Measurements from ENCODE around the gene PBOV1.

Gene PBOV1

GRCh38 chr6:138235205-138235604 is 16.9 kb upstream of the PBOV1 start:
- no peak for TF ChIP-seq CTCF (IDR thresholded peaks at IDR 0.05; ENCODE audit: control extremely low read depth, extremely low read depth, low read depth, missing control alignments)
- no peak for DNase-seq (ENCODE audit: extremely low spot score)
- POLR2A ChIA-PET = no interaction called here
- CTCF ChIA-PET = interaction anchor here (0.7 to 1.5 kb wide), 5 partner anchors 9 to 13 kb away, joined by 3 to 7 read pairs (median 3); no protein-coding TSS in a partner anchor

- DNase-seq (ENCODE audit: extremely low spot score) = no peak
- ChIA-PET POLR2A (no interaction called here), CTCF (interaction anchor here (0.7 to 1.6 kb wide), 3 partner anchors 9 to 16 kb away, joined by 3 read pairs; partner anchors contain the start of gene PBOV1)
- TF ChIP-seq CTCF (IDR thresholded peaks at IDR 0.05; ENCODE audit: control extremely low read depth, extremely low read depth, low read depth, missing control alignments) = no peak
Measured at GRCh38 chr6:138234363-138234762, 16.1 kb upstream of the PBOV1 start.

- POLR2A ChIA-PET = no interaction called here
- CTCF ChIA-PET = interaction anchor here (1.0 kb wide), 1 partner anchor 9 kb away, joined by 3 read pairs; no protein-coding TSS in a partner anchor
- DNase-seq (ENCODE audit: extremely low spot score) = no peak
- TF ChIP-seq CTCF (IDR thresholded peaks at IDR 0.05; ENCODE audit: control extremely low read depth, extremely low read depth, low read depth, missing control alignments) = no peak
Measured at GRCh38 chr6:138231381-138231886, 13.1 kb upstream of the PBOV1 start.

GRCh38 chr6:138230759-138231380 is 12.6 kb upstream of the PBOV1 start:
- ChIA-PET POLR2A (no interaction called here), CTCF (no interaction called here)
- no peak for DNase-seq (ENCODE audit: extremely low spot score)
- TF ChIP-seq CTCF (IDR thresholded peaks at IDR 0.05; ENCODE audit: control extremely low read depth, extremely low read depth, low read depth, missing control alignments) = no peak

GRCh38 chr6:138230221-138230620 is 11.9 kb upstream of the PBOV1 start:
- CTCF ChIA-PET = no interaction called here

GRCh38 chr6:138229663-138230179 is 11.4 kb upstream of the PBOV1 start:
- no peak for TF ChIP-seq CTCF (IDR thresholded peaks at IDR 0.05; ENCODE audit: control extremely low read depth, extremely low read depth, low read depth, missing control alignments)
- POLR2A ChIA-PET = no interaction called here
- CTCF ChIA-PET = no interaction called here
- no peak for DNase-seq (ENCODE audit: extremely low spot score)

More at GRCh38 chr6:138230221-138230620, 11.9 kb upstream of the PBOV1 start:
- no peak for TF ChIP-seq CTCF (IDR thresholded peaks at IDR 0.05; ENCODE audit: control extremely low read depth, extremely low read depth, low read depth, missing control alignments)
- POLR2A ChIA-PET = no interaction called here
- no peak for DNase-seq (ENCODE audit: extremely low spot score)
